ENCODE measurements around the gene RPS2. TPM values are rescaled to one million over a fixed set of nuclear protein-coding genes. Genes with fewer than 3 reads are reported as not detected.

Gene RPS2
- total RNA-seq, 2 experiments from 2014 or later = 7,042 to 7,057 TPM

- intact Hi-C loops (cut with micrococcal nuclease) = no loop called here
- Mint-ChIP-seq H3K27me3 (ENCODE audit: low read depth) (no peaks in the 10 kb centered on the region), H3K27ac (no peak overlapping the region), H3K4me3 (no peak overlapping the region), H3K9me3 (no peaks in the 10 kb centered on the region), H3K4me1 (ENCODE audit: low read depth) (peaks cover 9% of the 10 kb centered on the region), H3K36me3 (ENCODE audit: low read depth) (peaks cover 14% of the 10 kb centered on the region)
- CTCF ChIA-PET = interaction anchor here (0.9 to 1.3 kb wide), 3 partner anchors 10 to 15 kb away, joined by 3 read pairs; no protein-coding TSS in a partner anchor
- no peak for DNase-seq
Measured at GRCh38 chr16:1997494-1998359, 33.1 kb upstream of the RPS2 start.

- peak overlapping the region; percentile 60 for H3K27ac Mint-ChIP-seq
- peaks cover 24% of the 10 kb centered on the region for H3K4me1 Mint-ChIP-seq (ENCODE audit: low read depth)
- peak; percentile 74 for DNase-seq
- intact Hi-C loops (cut with micrococcal nuclease) = no loop called here
- CTCF ChIA-PET = interaction anchor here (5.0 kb wide), 1 partner anchor 10 kb away, joined by 36 read pairs; no protein-coding TSS in a partner anchor
- H3K4me3 Mint-ChIP-seq = no peak overlapping the region
- H3K36me3 Mint-ChIP-seq (ENCODE audit: low read depth) = peaks cover 5% of the 10 kb centered on the region
- H3K27me3 Mint-ChIP-seq (ENCODE audit: low read depth) = peaks cover 21% of the 10 kb centered on the region
- H3K9me3 Mint-ChIP-seq = no peaks in the 10 kb centered on the region
Measured at GRCh38 chr16:1993731-1994131, 29.1 kb upstream of the RPS2 start.

- H3K9me3 Mint-ChIP-seq = no peaks in the 10 kb centered on the region
- H3K27ac Mint-ChIP-seq = no peak overlapping the region
- peaks cover 24% of the 10 kb centered on the region for H3K27me3 Mint-ChIP-seq (ENCODE audit: low read depth)
- H3K4me3 Mint-ChIP-seq = no peak overlapping the region
- no peak for DNase-seq
- CTCF ChIA-PET = interaction anchor here (1.5 to 5.0 kb wide), 2 partner anchors 11 to 148 kb away, joined by 5 to 36 read pairs; no protein-coding TSS in a partner anchor
- H3K4me1 Mint-ChIP-seq (ENCODE audit: low read depth) = peaks cover 24% of the 10 kb centered on the region
- H3K36me3 Mint-ChIP-seq (ENCODE audit: low read depth) = peaks cover 1% of the 10 kb centered on the region
- intact Hi-C loops (cut with micrococcal nuclease) = loop anchor here (1.0 kb wide), 4 partner anchors 16 to 230 kb away; partner anchors contain the start of genes E4F1, MSRB1, RPS2 and ZNF598
Measured at GRCh38 chr16:1992704-1993317, 28.2 kb upstream of the RPS2 start.

GRCh38 chr16:1991948-1992703 lies 27.5 kb upstream of the RPS2 start:
- H3K27ac Mint-ChIP-seq = no peak overlapping the region
- no peaks in the 10 kb centered on the region for H3K9me3 Mint-ChIP-seq
- H3K36me3 Mint-ChIP-seq (ENCODE audit: low read depth) = peaks cover 1% of the 10 kb centered on the region
- peaks cover 24% of the 10 kb centered on the region for H3K4me1 Mint-ChIP-seq (ENCODE audit: low read depth)
- H3K4me3 Mint-ChIP-seq = peak overlapping the region; percentile 65
- intact Hi-C loops (cut with micrococcal nuclease) = loop anchor here (1.0 kb wide), 4 partner anchors 17 to 231 kb away; partner anchors contain the start of genes E4F1, MSRB1, RPS2 and ZNF598
- DNase-seq = peak; percentile 99
- H3K27me3 Mint-ChIP-seq (ENCODE audit: low read depth) = peaks cover 24% of the 10 kb centered on the region
- CTCF ChIA-PET = interaction anchor here (1.5 to 5.0 kb wide), 2 partner anchors 12 to 149 kb away, joined by 5 to 36 read pairs; no protein-coding TSS in a partner anchor

GRCh38 chr16:1991588-1991947 lies 26.9 kb upstream of the RPS2 start:
- H3K36me3 Mint-ChIP-seq (ENCODE audit: low read depth) = peaks cover 7% of the 10 kb centered on the region
- peaks cover 24% of the 10 kb centered on the region for H3K27me3 Mint-ChIP-seq (ENCODE audit: low read depth)
- no peaks in the 10 kb centered on the region for H3K9me3 Mint-ChIP-seq
- peak overlapping the region; percentile 65 for H3K4me3 Mint-ChIP-seq
- no peak for DNase-seq
- CTCF ChIA-PET = interaction anchor here (0.5 to 1.5 kb wide), 2 partner anchors 130 to 149 kb away, joined by 3 to 5 read pairs; no protein-coding TSS in a partner anchor
- peaks cover 24% of the 10 kb centered on the region for H3K4me1 Mint-ChIP-seq (ENCODE audit: low read depth)
- intact Hi-C loops (cut with micrococcal nuclease) = no loop called here
- no peak overlapping the region for H3K27ac Mint-ChIP-seq

GRCh38 chr16:1991135-1991551 lies 26.5 kb upstream of the RPS2 start:
- Mint-ChIP-seq H3K27me3 (ENCODE audit: low read depth) (peaks cover 24% of the 10 kb centered on the region), H3K4me1 (ENCODE audit: low read depth) (peaks cover 24% of the 10 kb centered on the region), H3K36me3 (ENCODE audit: low read depth) (peaks cover 11% of the 10 kb centered on the region), H3K4me3 (peak overlapping the region; percentile 65), H3K9me3 (no peaks in the 10 kb centered on the region), H3K27ac (no peak overlapping the region)
- CTCF ChIA-PET = interaction anchor here (0.5 to 1.2 kb wide), 4 partner anchors 9 to 149 kb away, joined by 3 to 4 read pairs (median 3); partner anchors contain the start of genes NTHL1 and TSC2
- DNase-seq = peak; percentile 76
- intact Hi-C loops (cut with micrococcal nuclease) = no loop called here

- peaks cover 11% of the 10 kb centered on the region for H3K36me3 Mint-ChIP-seq (ENCODE audit: low read depth)
- H3K4me1 Mint-ChIP-seq (ENCODE audit: low read depth) = peaks cover 24% of the 10 kb centered on the region
- CTCF ChIA-PET = interaction anchor here (0.9 to 1.2 kb wide), 3 partner anchors 8 to 150 kb away, joined by 3 to 4 read pairs (median 3); partner anchors contain the start of genes NTHL1 and TSC2
- H3K4me3 Mint-ChIP-seq = peak overlapping the region; percentile 65
- intact Hi-C loops (cut with micrococcal nuclease) = no loop called here
- peak; percentile 45 for DNase-seq
- H3K9me3 Mint-ChIP-seq = no peaks in the 10 kb centered on the region
- H3K27me3 Mint-ChIP-seq (ENCODE audit: low read depth) = peaks cover 24% of the 10 kb centered on the region
- no peak overlapping the region for H3K27ac Mint-ChIP-seq
Measured at GRCh38 chr16:1990351-1991134, 25.9 kb upstream of the RPS2 start.

GRCh38 chr16:1990101-1990350 lies 25.4 kb upstream of the RPS2 start:
- intact Hi-C loops (cut with micrococcal nuclease) = no loop called here
- no peak for DNase-seq
- H3K4me1 Mint-ChIP-seq (ENCODE audit: low read depth) = peaks cover 24% of the 10 kb centered on the region
- peaks cover 24% of the 10 kb centered on the region for H3K27me3 Mint-ChIP-seq (ENCODE audit: low read depth)
- no peak overlapping the region for H3K4me3 Mint-ChIP-seq
- CTCF ChIA-PET = interaction anchor here (0.9 to 1.2 kb wide), 2 partner anchors 8 to 151 kb away, joined by 3 to 4 read pairs; no protein-coding TSS in a partner anchor
- no peaks in the 10 kb centered on the region for H3K9me3 Mint-ChIP-seq
- no peak overlapping the region for H3K27ac Mint-ChIP-seq
- peaks cover 9% of the 10 kb centered on the region for H3K36me3 Mint-ChIP-seq (ENCODE audit: low read depth)

GRCh38 chr16:1989209-1990100 lies 24.8 kb upstream of the RPS2 start, which contains the start of gene SYNGR3:
Gene SYNGR3 (plus strand): TSS chr16:1989970. CDS start chr16:1990103, 133 bp downstream.
- Mint-ChIP-seq H3K27ac (no peak within 1 kb of the TSS), H3K4me1 (ENCODE audit: low read depth) (peaks cover 29% of the 10 kb centered on the region), H3K36me3 (ENCODE audit: low read depth) (peaks cover 9% of the 10 kb centered on the region), H3K27me3 (ENCODE audit: low read depth) (peaks cover 24% of the 10 kb centered on the region), H3K9me3 (no peaks in the 10 kb centered on the region), H3K4me3 (peak within 1 kb of the TSS; percentile 65)
- DNase-seq = no peak
- intact Hi-C loops (cut with micrococcal nuclease) = no loop called here
- CTCF ChIA-PET = no interaction called here

- Mint-ChIP-seq H3K4me1 (ENCODE audit: low read depth) (peaks cover 24% of the 10 kb centered on the region), H3K36me3 (ENCODE audit: low read depth) (peaks cover 9% of the 10 kb centered on the region), H3K4me3 (no peak overlapping the region), H3K27me3 (ENCODE audit: low read depth) (peaks cover 35% of the 10 kb centered on the region), H3K9me3 (no peaks in the 10 kb centered on the region), H3K27ac (no peak overlapping the region)
- no peak for DNase-seq
- intact Hi-C loops (cut with micrococcal nuclease) = no loop called here
- CTCF ChIA-PET = interaction anchor here (2.7 kb wide), 1 partner anchor 17 kb away, joined by 9 read pairs; no protein-coding TSS in a partner anchor
Measured at GRCh38 chr16:1987198-1987597, 22.6 kb upstream of the RPS2 start.
